K562 (cell line): ENCODE measurements around the gene TRPM8. TPM values are rescaled to one million over a fixed set of nuclear protein-coding genes. Genes with fewer than 3 reads are reported as not detected.

Source experiments
- ATAC-seq: fragments of 200-7000 bp; cut with Tn5 transposase; 3 replicates; pipeline ENCODE4 v1.9.1; 2020; ENCODE audit warnings: moderate library complexity
- BruUV-seq: library from RNA; stranded (reverse); fragments of 400-500 nt; replicated peaks from 2 replicates; lab custom pipeline; 2021; lab: Mats Ljungman, UMichigan
- CTCF ChIA-PET: fragments of 300-600 bp; formaldehyde crosslinking; extraction: SDS; loops from one replicate; lab custom pipeline; 2021; ENCODE audit warnings: low intra/inter-chr PET ratio; lab: Yijun Ruan, JAX
- POLR2A ChIA-PET: fragments of 300-600, 350-650 bp; sonication (Branson Sonifier 250); formaldehyde crosslinking; extraction: SDS; loops from one replicate; lab custom pipeline; 2021; ENCODE audit warnings: antibody characterized with exemption, inconsistent platforms; lab: Yijun Ruan, JAX
- DNase-seq, 4 experiments: peaks; one replicate each; pipeline versions ENCODE4 v3.0.0 to v3.0.0-alpha.2; 2011 to 2018; ENCODE audit warnings: low spot score in 3 of 4, mixed read lengths in 3 of 4; ENCODE audit errors: extremely low read depth in 1 of 4
- FAIRE-seq: peaks from 2 replicates; lab custom pipeline; 2011; peaks lifted over from hg19 to GRCh38; lab: Jason Lieb, UNC
- H2AFZ ChIP-seq: 2 replicates; pipeline ENCODE4 v1.6.0; 2011; ENCODE audit warnings: low read depth, low read length, control low read depth, inconsistent platforms
- H3K27ac ChIP-seq: fragments of 200-600 bp; 3 replicates; pipeline ENCODE4 v1.8.0; 2011; ENCODE audit warnings: low read depth, mild to moderate bottlenecking, control low read depth, inconsistent platforms, low read length, moderate library complexity, mixed read lengths; ENCODE audit errors: extremely low read depth
- H3K27me3 ChIP-seq, 2 experiments: fragments of 300-600 bp in 1 of 2; 2 replicates in 1 of 2; 3 replicates in 1 of 2; pipeline versions ENCODE4 v1.6.0 to v1.8.0; 2011; ENCODE audit warnings: inconsistent platforms in 2 of 2, low read length in 2 of 2, mild to moderate bottlenecking in 1 of 2, mixed read lengths in 1 of 2, moderate library complexity in 1 of 2; ENCODE audit not compliant: control insufficient read depth in 2 of 2, insufficient read depth in 2 of 2
- H3K36me3 ChIP-seq: fragments of 300-600 bp; 3 replicates; pipeline ENCODE4 v1.8.0; 2011; ENCODE audit warnings: mild to moderate bottlenecking, low read length, inconsistent platforms; ENCODE audit not compliant: control insufficient read depth, insufficient read depth
- H3K4me1 ChIP-seq, 2 experiments: fragments of 200-600 bp in 1 of 2; replicated peaks in 1 of 2; 2 replicates in 1 of 2; 3 replicates in 1 of 2; pipeline versions ENCODE4 v1.5.1 to v1.8.0; 2011; ENCODE audit warnings: inconsistent platforms in 2 of 2, low read length in 2 of 2, mild to moderate bottlenecking in 1 of 2, mixed read lengths in 1 of 2, moderate library complexity in 1 of 2; ENCODE audit not compliant: control insufficient read depth in 2 of 2, insufficient read depth in 2 of 2
- H3K4me2 ChIP-seq: 2 replicates; pipeline ENCODE4 v1.6.1; 2011; ENCODE audit warnings: low read length, control low read depth, inconsistent platforms, mixed read lengths; ENCODE audit not compliant: insufficient read depth
- H3K4me3 ChIP-seq: fragments of 200-600 bp; sonication (generic), shearing (Covaris generic); 2 replicates; pipeline ENCODE4 v1.5.1; 2016; ENCODE audit warnings: control low read depth, inconsistent platforms
- H3K79me2 ChIP-seq: fragments of 200-600 bp; 3 replicates; pipeline ENCODE4 v1.8.0; 2011; ENCODE audit warnings: low read length, inconsistent platforms; ENCODE audit not compliant: control insufficient read depth, insufficient read depth
- H3K9ac ChIP-seq, 2 experiments: 2 replicates each; pipeline versions ENCODE4 v1.6.0 to v1.6.1; 2011; ENCODE audit warnings: low read depth in 2 of 2, low read length in 2 of 2, control low read depth in 1 of 2, inconsistent platforms in 1 of 2, mild to moderate bottlenecking in 1 of 2, mixed read lengths in 1 of 2; ENCODE audit not compliant: insufficient read depth in 1 of 2
- H3K9me1 ChIP-seq: one replicate; pipeline ENCODE4 v1.6.0; 2011; ENCODE audit warnings: inconsistent platforms, mild to moderate bottlenecking, low read length, moderate library complexity; ENCODE audit not compliant: control insufficient read depth, insufficient read depth
- H3K9me3 ChIP-seq: replicated peaks from 2 replicates; pipeline ENCODE4 v1.5.1; 2011; ENCODE audit warnings: low read depth, low read length, inconsistent platforms; ENCODE audit not compliant: control insufficient read depth, insufficient read depth
- H4K20me1 ChIP-seq: replicated peaks from 2 replicates; pipeline ENCODE4 v1.6.1; 2011; ENCODE audit warnings: low read length, inconsistent platforms, mixed read lengths; ENCODE audit not compliant: control insufficient read depth, insufficient read depth
- CREBBP ChIP-seq: IDR thresholded peaks from one replicate; pipeline ENCODE4 v1.6.1; 2012; ENCODE audit warnings: low read depth, mild to moderate bottlenecking, control low read depth, inconsistent platforms, low read length
- CXXC5 ChIP-seq: fragments of 250-450 bp; sonication (Bioruptor Pico); IDR thresholded peaks from 2 replicates; pipeline ENCODE4 v1.8.0; 2022; ENCODE audit warnings: inconsistent platforms, mild to moderate bottlenecking, moderate library complexity
- ETV1 ChIP-seq: fragments of 450-650 bp; conservative IDR thresholded peaks from 2 replicates; pipeline ENCODE4 v1.6.1; 2016; ENCODE audit warnings: missing genetic modification characterization, control low read depth, low read depth, missing compliant biosample characterization
- GABPB1 ChIP-seq: sonication (generic); formaldehyde crosslinking; IDR thresholded peaks from 2 replicates; pipeline ENCODE4 v1.8.0; 2022; ENCODE audit warnings: mild to moderate bottlenecking, missing genetic modification reagents
- GATA2 ChIP-seq: sonication (generic); formaldehyde crosslinking; IDR thresholded peaks from 2 replicates; pipeline ENCODE4 v1.4.0; 2020; ENCODE audit warnings: mild to moderate bottlenecking, missing genetic modification reagents
- MAFF ChIP-seq: IDR thresholded peaks from 2 replicates; pipeline ENCODE4 v1.6.1; 2012; ENCODE audit warnings: low read length, improper control_type of control experiment
- MBD2 ChIP-seq: sonication (generic); IDR thresholded peaks from 2 replicates; pipeline ENCODE4 v1.6.1; 2016; ENCODE audit warnings: low read depth, borderline replicate concordance
- MYBL2 ChIP-seq, 2 experiments: fragments of 450-650 bp in 1 of 2; sonication (generic) in 1 of 2; formaldehyde crosslinking in 1 of 2; IDR thresholded peaks; 2 replicates each; pipeline versions ENCODE4 v1.6.1 to v1.8.1; 2017 to 2022; ENCODE audit warnings: borderline replicate concordance in 1 of 2, inconsistent platforms in 1 of 2, low read depth in 1 of 2, mild to moderate bottlenecking in 1 of 2, missing genetic modification reagents in 1 of 2, moderate library complexity in 1 of 2
- POU5F1 ChIP-seq: fragments of 150-350 bp; IDR thresholded peaks from 2 replicates; pipeline ENCODE4 v1.6.1; 2014; ENCODE audit warnings: borderline replicate concordance, low read length, low read depth, mild to moderate bottlenecking; ENCODE audit not compliant: partially characterized antibody
- SMAD1 ChIP-seq: fragments of 150-350 bp; IDR thresholded peaks from 2 replicates; pipeline ENCODE4 v1.6.1; 2014; ENCODE audit warnings: low read length, low read depth; ENCODE audit not compliant: partially characterized antibody
- SRSF9 ChIP-seq: fragments of 200-400 bp; formaldehyde crosslinking; IDR thresholded peaks from 2 replicates; pipeline ENCODE4 v1.6.1; 2017; ENCODE audit warnings: low read depth, low read length, borderline replicate concordance
- TGIF2 ChIP-seq: sonication (generic); formaldehyde crosslinking; IDR thresholded peaks from 2 replicates; pipeline ENCODE4 v1.8.1; 2022; ENCODE audit warnings: mild to moderate bottlenecking, missing genetic modification reagents, moderate library complexity
- ZNF133 ChIP-seq: fragments of 250-450 bp; sonication (Bioruptor Pico); IDR thresholded peaks from 2 replicates; pipeline ENCODE4 v1.4.0; 2020; ENCODE audit warnings: mild to moderate bottlenecking
- ZNF444 ChIP-seq: fragments of 250-450 bp; sonication (Bioruptor Pico); IDR thresholded peaks from 2 replicates; pipeline ENCODE4 v1.4.0; 2020; ENCODE audit warnings: mild to moderate bottlenecking, moderate library complexity
- WGBS: fragments of 100-300 bp; shearing (Covaris generic); methylation state at CpG from one replicate; pipeline ENCODE4 v1.1.6; 2016; ENCODE audit warnings: low coverage, mixed read lengths; ENCODE audit not compliant: insufficient coverage; ENCODE audit errors: missing lambda C conversion rate; 5-methylcytosine and 5-hydroxymethylcytosine counted together
- in situ Hi-C: fragments of 300-500 bp; cut with MboI; formaldehyde crosslinking; loops from 4 replicates; pipeline ENCODE4 v1.15.0; 2018; ENCODE audit warnings: inconsistent platforms, mixed read lengths
- intact Hi-C: fragments of 100-400 bp; cut with micrococcal nuclease; formaldehyde crosslinking; loops from 2 replicates; pipeline ENCODE4 v1.14.2; 2022
- polyA plus RNA-seq, 8 experiments: library from polyadenylated mRNA; depleted of rRNA in 4 of 8; stranded (reverse) in 5 of 8; unstranded in 3 of 8; fragments of >200 nt; fragmentation: Nextera tagmentation in 2 of 8; fragmentation: Illumina TruSeq in 1 of 8; extraction: Ambion mirVana in 2 of 8; extraction: Trizol in 1 of 8; gene quantifications; 2 replicates each; pipeline versions ENCODE4 v1.2.1 to v1.2.3, GENCODE V29; 2011 to 2014; ENCODE audit warnings: inconsistent platforms in 1 of 8, missing spikeins in 1 of 8
- total RNA-seq, 7 experiments: library from RNA; depleted of rRNA in 6 of 7; stranded (reverse); fragments of >200 nt in 6 of 7; fragmentation: Illumina TruSeq in 2 of 7; extraction: Trizol in 2 of 7; gene quantifications; 2 replicates each; pipeline versions ENCODE4 v1.2.1 to v1.2.3, GENCODE V29; 2011 to 2021; ENCODE audit warnings: low replicate concordance in 1 of 7
- TF ChIP-seq, protein P1 (sequence below): fragments of 450-650 bp; conservative IDR thresholded peaks from 2 replicates; pipeline ENCODE4 v1.6.1; 2016; ENCODE audit warnings: missing genetic modification characterization, low read depth, mild to moderate bottlenecking, control low read depth, missing compliant biosample characterization
- TF ChIP-seq, protein P2 (sequence below): fragments of 150-350 bp; IDR thresholded peaks from 2 replicates; pipeline ENCODE4 v1.6.1; 2014; ENCODE audit warnings: low read depth, mild to moderate bottlenecking, low read length, borderline replicate concordance
- TF ChIP-seq, protein P3 (sequence below): sonication (generic); formaldehyde crosslinking; IDR thresholded peaks from 2 replicates; pipeline ENCODE4 v1.9.0; 2022; ENCODE audit warnings: mild to moderate bottlenecking, missing genetic modification reagents

The TRPM8 gene
- total and polyA plus RNA-seq, 9 of the 15 experiments (the other 6 are each of a cell fraction or from before 2014, with no cell fraction given) = not detected

DNA sequence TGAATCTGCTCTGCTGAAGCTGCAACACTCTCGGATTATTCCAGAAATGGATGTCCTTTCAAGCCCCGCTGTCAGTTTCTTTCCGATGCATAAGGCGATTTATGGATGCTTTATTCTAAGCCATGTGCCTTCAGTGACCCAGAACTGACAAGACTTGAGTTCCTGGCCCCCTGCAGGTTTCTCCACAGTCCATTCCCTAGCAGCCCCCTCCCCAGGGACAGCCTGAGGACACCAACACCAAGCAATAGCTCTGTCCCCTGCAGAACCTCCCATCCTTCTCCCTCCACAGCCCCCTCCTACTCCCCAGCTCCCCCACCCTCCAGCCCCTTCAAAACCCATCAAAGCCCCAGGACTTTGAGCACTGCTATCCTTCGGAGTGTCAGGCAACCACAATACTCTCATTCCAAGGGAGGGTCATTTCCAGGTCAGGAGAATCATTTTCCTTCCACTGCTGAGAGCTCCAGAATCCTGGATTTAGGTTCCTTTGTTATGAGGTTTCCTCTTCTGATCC, 108.8 kb downstream of the TRPM8 start:
- TF ChIP-seq ZNF444 = no peak
- no peak for TF ChIP-seq CXXC5 (CRISPR knock-in tag)
- TF ChIP-seq MAFF = no peak
- no peak for TF ChIP-seq SMAD1
- no peak for TF ChIP-seq ZNF133 (CRISPR knock-in tag)
- TF ChIP-seq, protein P1, sequence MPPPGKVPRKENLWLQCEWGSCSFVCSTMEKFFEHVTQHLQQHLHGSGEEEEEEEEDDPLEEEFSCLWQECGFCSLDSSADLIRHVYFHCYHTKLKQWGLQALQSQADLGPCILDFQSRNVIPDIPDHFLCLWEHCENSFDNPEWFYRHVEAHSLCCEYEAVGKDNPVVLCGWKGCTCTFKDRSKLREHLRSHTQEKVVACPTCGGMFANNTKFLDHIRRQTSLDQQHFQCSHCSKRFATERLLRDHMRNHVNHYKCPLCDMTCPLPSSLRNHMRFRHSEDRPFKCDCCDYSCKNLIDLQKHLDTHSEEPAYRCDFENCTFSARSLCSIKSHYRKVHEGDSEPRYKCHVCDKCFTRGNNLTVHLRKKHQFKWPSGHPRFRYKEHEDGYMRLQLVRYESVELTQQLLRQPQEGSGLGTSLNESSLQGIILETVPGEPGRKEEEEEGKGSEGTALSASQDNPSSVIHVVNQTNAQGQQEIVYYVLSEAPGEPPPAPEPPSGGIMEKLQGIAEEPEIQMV (tag) = no peak
- no peak for TF ChIP-seq GABPB1 (CRISPR knock-in tag)
- no peak for TF ChIP-seq CREBBP
- TF ChIP-seq, protein P2, sequence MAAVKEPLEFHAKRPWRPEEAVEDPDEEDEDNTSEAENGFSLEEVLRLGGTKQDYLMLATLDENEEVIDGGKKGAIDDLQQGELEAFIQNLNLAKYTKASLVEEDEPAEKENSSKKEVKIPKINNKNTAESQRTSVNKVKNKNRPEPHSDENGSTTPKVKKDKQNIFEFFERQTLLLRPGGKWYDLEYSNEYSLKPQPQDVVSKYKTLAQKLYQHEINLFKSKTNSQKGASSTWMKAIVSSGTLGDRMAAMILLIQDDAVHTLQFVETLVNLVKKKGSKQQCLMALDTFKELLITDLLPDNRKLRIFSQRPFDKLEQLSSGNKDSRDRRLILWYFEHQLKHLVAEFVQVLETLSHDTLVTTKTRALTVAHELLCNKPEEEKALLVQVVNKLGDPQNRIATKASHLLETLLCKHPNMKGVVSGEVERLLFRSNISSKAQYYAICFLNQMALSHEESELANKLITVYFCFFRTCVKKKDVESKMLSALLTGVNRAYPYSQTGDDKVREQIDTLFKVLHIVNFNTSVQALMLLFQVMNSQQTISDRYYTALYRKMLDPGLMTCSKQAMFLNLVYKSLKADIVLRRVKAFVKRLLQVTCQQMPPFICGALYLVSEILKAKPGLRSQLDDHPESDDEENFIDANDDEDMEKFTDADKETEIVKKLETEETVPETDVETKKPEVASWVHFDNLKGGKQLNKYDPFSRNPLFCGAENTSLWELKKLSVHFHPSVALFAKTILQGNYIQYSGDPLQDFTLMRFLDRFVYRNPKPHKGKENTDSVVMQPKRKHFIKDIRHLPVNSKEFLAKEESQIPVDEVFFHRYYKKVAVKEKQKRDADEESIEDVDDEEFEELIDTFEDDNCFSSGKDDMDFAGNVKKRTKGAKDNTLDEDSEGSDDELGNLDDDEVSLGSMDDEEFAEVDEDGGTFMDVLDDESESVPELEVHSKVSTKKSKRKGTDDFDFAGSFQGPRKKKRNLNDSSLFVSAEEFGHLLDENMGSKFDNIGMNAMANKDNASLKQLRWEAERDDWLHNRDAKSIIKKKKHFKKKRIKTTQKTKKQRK = no peak
- TF ChIP-seq, protein P3, sequence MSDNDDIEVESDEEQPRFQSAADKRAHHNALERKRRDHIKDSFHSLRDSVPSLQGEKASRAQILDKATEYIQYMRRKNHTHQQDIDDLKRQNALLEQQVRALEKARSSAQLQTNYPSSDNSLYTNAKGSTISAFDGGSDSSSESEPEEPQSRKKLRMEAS (CRISPR knock-in tag) = no peak
- TF ChIP-seq TGIF2 (CRISPR knock-in tag) = no peak
- TF ChIP-seq MYBL2 (IDR thresholded peaks at IDR 0.05; ENCODE audit: low read depth) = no peak
- no peak for TF ChIP-seq MYBL2 (CRISPR knock-in tag; IDR thresholded peaks at IDR 0.05; ENCODE audit: borderline replicate concordance)
- no peak for TF ChIP-seq ETV1 (tag)
- no peak for TF ChIP-seq GATA2 (CRISPR knock-in tag)
- no peak for TF ChIP-seq SRSF9
- TF ChIP-seq MBD2 = no peak
- TF ChIP-seq POU5F1 = no peak
- Histone ChIP-seq H3K4me3 (no peak overlapping the region), H3K9ac (no peak overlapping the region), H3K9me1 (no peaks in the 10 kb centered on the region), H3K4me2 (no peak overlapping the region), H3K27ac (no peak overlapping the region), H3K9me3 (no peaks in the 10 kb centered on the region), H4K20me1 (no peaks in the 10 kb centered on the region), H2AFZ (no peak overlapping the region), H3K4me1 (no peaks in the 10 kb centered on the region), H3K79me2 (no peaks in the 10 kb centered on the region), H3K36me3 (no peaks in the 10 kb centered on the region), H3K27me3 (no peaks in the 10 kb centered on the region)
- FAIRE-seq (no peak), DNase-seq (no peak), ATAC-seq (no peak)
- intact Hi-C loops = no loop called here
- in situ Hi-C loops = no loop called here
- ChIA-PET CTCF (no interaction called here), POLR2A (no interaction called here)
- 0% methylated on average over 2 of the region's 5 CpGs for WGBS
- BruUV-seq = no TSS peak
